ENCODE measurements around the gene ADD1. TPM values are rescaled to one million over a fixed set of nuclear protein-coding genes. Genes with fewer than 3 reads are reported as not detected.

ADD1 gene
- total RNA-seq, 6 experiments from 2014 or later = 94.4 to 120 (median 103) TPM

DNA sequence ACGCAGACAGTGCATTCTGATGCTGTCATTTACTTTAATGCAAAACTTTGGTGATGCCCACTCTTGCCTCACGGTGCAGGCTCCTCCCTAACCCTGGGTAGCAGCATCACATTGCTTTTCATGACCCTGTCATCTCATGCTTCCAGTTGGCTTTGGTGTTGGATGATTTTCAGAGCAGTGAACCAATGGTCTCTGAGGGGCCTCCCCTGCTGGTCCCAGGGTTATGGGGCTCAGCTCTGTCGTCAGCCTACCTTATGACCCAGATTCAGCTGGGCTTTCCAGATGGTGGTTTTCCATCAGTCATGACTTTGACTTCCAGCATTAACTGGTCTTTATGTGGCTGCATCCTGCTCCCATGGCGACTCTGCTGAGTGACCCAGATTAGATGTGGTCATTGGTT, 63.6 kb downstream of the ADD1 start:
- no peak for DNase-seq
- TF ChIP-seq CTCF (IDR thresholded peaks at IDR 0.05) (no peak), POLR2A (IDR thresholded peaks at IDR 0.05) (no peak)
- intact Hi-C loops (cut with DNase I) = no loop called here
- H3K4me3 ChIP-seq = no peak overlapping the region
- H3K27ac ChIP-seq = no peak overlapping the region
- 76% methylated on average over 3 of the region's 4 CpGs for WGBS (ENCODE audit: insufficient coverage, low coverage, low lambda C conversion rate, missing lambda C conversion rate)
- H3K4me1 ChIP-seq = peaks cover 0 to 22% (median 11%) of the 10 kb centered on the region in 4 donors
- H3K9me3 ChIP-seq = no peaks in the 10 kb centered on the region
- no peaks in the 10 kb centered on the region for H3K27me3 ChIP-seq
- no peak for ATAC-seq
- peaks cover 0 to 78% (median 26%) of the 10 kb centered on the region in 4 donors for H3K36me3 ChIP-seq

- intact Hi-C loops (cut with DNase I) = no loop called here
- Histone ChIP-seq H3K9me3 (no peaks in the 10 kb centered on the region), H3K4me1 (peaks cover 0 to 22% (median 11%) of the 10 kb centered on the region in 4 donors), H3K27ac (peak overlapping the region in 1 of 3 donors; percentile 16), H3K27me3 (no peaks in the 10 kb centered on the region), H3K36me3 (peaks cover 0 to 76% (median 28%) of the 10 kb centered on the region in 4 donors), H3K4me3 (no peak overlapping the region)
- WGBS (ENCODE audit: insufficient coverage, low coverage, low lambda C conversion rate, missing lambda C conversion rate) = 51% methylated on average over 3 of the region's 11 CpGs
- ATAC-seq = peak; percentile 49 to 76 (median 60)
- DNase-seq = no peak
- TF ChIP-seq CTCF (IDR thresholded peaks at IDR 0.05) = no peak
- no peak for TF ChIP-seq POLR2A (IDR thresholded peaks at IDR 0.05)
These were observed 64.2 kb downstream of the ADD1 start for GRCh38 chr4:2907706-2908293.

DNA sequence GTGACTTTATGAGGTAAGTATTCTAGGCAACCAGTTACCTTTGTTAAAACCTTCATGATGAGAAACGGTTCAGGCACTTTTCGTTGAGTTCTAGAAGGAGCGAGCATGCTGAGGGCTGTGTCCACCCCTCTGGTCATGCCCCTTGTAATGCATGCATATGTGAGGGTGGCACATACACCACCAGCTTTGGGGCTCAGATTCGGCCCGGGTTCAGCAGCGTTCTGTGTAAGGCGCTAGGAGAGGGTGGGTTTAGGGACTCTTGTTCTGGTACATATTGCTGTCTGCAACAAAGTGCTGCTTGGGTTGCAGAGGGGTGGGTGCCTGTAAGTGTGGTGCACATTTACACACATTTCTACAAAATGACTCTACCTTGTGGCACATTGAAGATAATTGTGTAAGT, 65.0 kb downstream of the ADD1 start:
- Histone ChIP-seq H3K9me3 (no peaks in the 10 kb centered on the region), H3K27me3 (no peaks in the 10 kb centered on the region), H3K36me3 (peaks cover 0 to 73% (median 28%) of the 10 kb centered on the region in 4 donors), H3K27ac (peak overlapping the region in 1 of 3 donors; percentile 59), H3K4me1 (peaks cover 0 to 22% (median 11%) of the 10 kb centered on the region in 4 donors), H3K4me3 (no peak overlapping the region)
- DNase-seq = no peak
- no peak for TF ChIP-seq POLR2A (IDR thresholded peaks at IDR 0.05)
- no peak for TF ChIP-seq CTCF (IDR thresholded peaks at IDR 0.05)
- WGBS (ENCODE audit: insufficient coverage, low coverage, low lambda C conversion rate, missing lambda C conversion rate) = 90% methylated on average over 2 of the region's 7 CpGs
- intact Hi-C loops (cut with DNase I) = no loop called here
- no peak for ATAC-seq

DNA sequence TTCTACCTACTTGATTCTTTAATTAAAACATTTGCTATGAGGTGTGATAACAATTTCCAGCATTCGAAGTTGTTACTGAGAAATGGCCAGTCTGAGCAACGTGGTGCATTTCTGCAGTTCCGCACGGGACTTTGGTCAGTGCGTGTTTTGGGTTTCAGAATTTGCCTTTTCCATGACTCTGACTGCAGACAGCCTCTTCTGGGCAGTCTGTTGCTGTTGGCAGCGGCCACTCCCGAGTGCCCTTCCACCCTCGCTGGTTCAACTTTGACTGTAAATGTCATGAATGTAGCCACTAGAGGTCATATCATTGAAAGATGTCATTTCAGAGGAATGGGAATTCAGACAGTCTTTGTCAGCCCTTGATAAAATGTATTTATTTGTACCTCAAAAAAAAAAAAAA, 65.9 kb downstream of the ADD1 start:
- intact Hi-C loops (cut with DNase I) = no loop called here
- peaks cover 0 to 67% (median 22%) of the 10 kb centered on the region in 4 donors for H3K36me3 ChIP-seq
- no peak overlapping the region for H3K4me3 ChIP-seq
- DNase-seq (peak; percentile 70 to 83 (median 83)), ATAC-seq (peak; percentile 77 to 90 (median 88))
- peaks cover 0 to 22% (median 11%) of the 10 kb centered on the region in 4 donors for H3K4me1 ChIP-seq
- no peaks in the 10 kb centered on the region for H3K9me3 ChIP-seq
- H3K27me3 ChIP-seq = no peaks in the 10 kb centered on the region
- 36% methylated on average over 8 of the region's 8 CpGs for WGBS (ENCODE audit: insufficient coverage, low coverage, low lambda C conversion rate, missing lambda C conversion rate)
- peak overlapping the region in 2 of 3 donors; percentile 59 to 74 for H3K27ac ChIP-seq
- TF ChIP-seq POLR2A (IDR thresholded peaks at IDR 0.05) = no peak
- peak in 2 of 4 donors; percentile 34 to 37 for TF ChIP-seq CTCF (IDR thresholded peaks at IDR 0.05)

Measured in right lobe of liver (tissue), 6 donors.